HepG2 (cell line): ENCODE data around the gene CLPSL2. TPM values are rescaled to one million over a fixed set of nuclear protein-coding genes. Genes with fewer than 3 reads are reported as not detected.

Experiments used
- BCL6 ChIP-seq: IDR thresholded peaks from 2 replicates; pipeline ENCODE4 v1.6.1; 2016; ENCODE audit warnings: missing genetic modification reagents, missing compliant biosample characterization
- FOXO1 ChIP-seq: sonication (generic); formaldehyde crosslinking; IDR thresholded peaks from 2 replicates; pipeline ENCODE4 v1.4.0; 2020; ENCODE audit warnings: missing genetic modification reagents
- NRL ChIP-seq: sonication (generic); formaldehyde crosslinking; IDR thresholded peaks from 2 replicates; pipeline ENCODE4 v1.5.0; 2020; ENCODE audit warnings: missing genetic modification reagents, mild to moderate bottlenecking, moderate library complexity, borderline replicate concordance
- RBM39 ChIP-seq: fragments of 200-400 bp; formaldehyde crosslinking; IDR thresholded peaks from one replicate; pipeline ENCODE4 v1.6.1; 2018; ENCODE audit warnings: antibody characterized with exemption, mild to moderate bottlenecking, low read depth, low read length; ENCODE audit not compliant: poor library complexity, severe bottlenecking
- SRSF9 ChIP-seq: fragments of 200-400 bp; formaldehyde crosslinking; IDR thresholded peaks from 2 replicates; pipeline ENCODE4 v1.6.1; 2018; ENCODE audit warnings: borderline replicate concordance, mild to moderate bottlenecking, low read depth, low read length; ENCODE audit not compliant: insufficient read depth, poor library complexity, severe bottlenecking
- TGIF2 ChIP-seq: IDR thresholded peaks from 2 replicates; pipeline ENCODE4 v1.6.1; 2016; ENCODE audit warnings: control low read depth, missing compliant biosample characterization
- ZHX2 ChIP-seq, 2 experiments: sonication (generic) in 1 of 2; formaldehyde crosslinking in 1 of 2; IDR thresholded peaks; 2 replicates each; pipeline versions ENCODE4 v1.6.1 to v1.9.0; 2014 to 2022; ENCODE audit warnings: antibody characterized with exemption in 1 of 2, borderline replicate concordance in 1 of 2, inconsistent platforms in 1 of 2, low read depth in 1 of 2, missing genetic modification reagents in 1 of 2
- ZSCAN31 ChIP-seq: sonication (generic); formaldehyde crosslinking; IDR thresholded peaks from 2 replicates; pipeline ENCODE4 v1.5.0; 2020; ENCODE audit warnings: low read depth, mild to moderate bottlenecking, missing genetic modification reagents
- polyA plus RNA-seq, 8 experiments: library from polyadenylated mRNA; depleted of rRNA in 3 of 8; stranded (reverse) in 7 of 8; unstranded in 1 of 8; fragments of >200 nt; fragmentation: Illumina TruSeq in 4 of 8; extraction: Trizol in 4 of 8; gene quantifications; 2 replicates each; pipeline versions ENCODE4 v1.2.1 to v1.2.3, GENCODE V29; 2011 to 2016; ENCODE audit warnings: low read depth in 4 of 8, missing spikeins in 1 of 8, mixed read lengths in 1 of 8; ENCODE audit not compliant: insufficient read depth in 1 of 8
- total RNA-seq, 5 experiments: library from RNA; depleted of rRNA; stranded (reverse); fragments of >200 nt; fragmentation: Illumina TruSeq; extraction: Trizol; gene quantifications; 2 replicates each; pipeline ENCODE4 v1.2.3, GENCODE V29; 2016; ENCODE audit warnings: low read depth in 1 of 5
- TF ChIP-seq, protein P1 (sequence below): IDR thresholded peaks from 2 replicates; pipeline ENCODE4 v1.4.0; 2020; ENCODE audit warnings: mild to moderate bottlenecking, missing genetic modification reagents
- TF ChIP-seq, protein P2 (sequence below): sonication (generic); formaldehyde crosslinking; IDR thresholded peaks from 2 replicates; pipeline ENCODE4 v1.4.0; 2020; ENCODE audit warnings: missing genetic modification reagents, borderline replicate concordance

CLPSL2 gene
- total and polyA plus RNA-seq, 2 of the 13 experiments (the other 11 are each of a cell fraction or from before 2014, with no cell fraction given): not detected

DNA sequence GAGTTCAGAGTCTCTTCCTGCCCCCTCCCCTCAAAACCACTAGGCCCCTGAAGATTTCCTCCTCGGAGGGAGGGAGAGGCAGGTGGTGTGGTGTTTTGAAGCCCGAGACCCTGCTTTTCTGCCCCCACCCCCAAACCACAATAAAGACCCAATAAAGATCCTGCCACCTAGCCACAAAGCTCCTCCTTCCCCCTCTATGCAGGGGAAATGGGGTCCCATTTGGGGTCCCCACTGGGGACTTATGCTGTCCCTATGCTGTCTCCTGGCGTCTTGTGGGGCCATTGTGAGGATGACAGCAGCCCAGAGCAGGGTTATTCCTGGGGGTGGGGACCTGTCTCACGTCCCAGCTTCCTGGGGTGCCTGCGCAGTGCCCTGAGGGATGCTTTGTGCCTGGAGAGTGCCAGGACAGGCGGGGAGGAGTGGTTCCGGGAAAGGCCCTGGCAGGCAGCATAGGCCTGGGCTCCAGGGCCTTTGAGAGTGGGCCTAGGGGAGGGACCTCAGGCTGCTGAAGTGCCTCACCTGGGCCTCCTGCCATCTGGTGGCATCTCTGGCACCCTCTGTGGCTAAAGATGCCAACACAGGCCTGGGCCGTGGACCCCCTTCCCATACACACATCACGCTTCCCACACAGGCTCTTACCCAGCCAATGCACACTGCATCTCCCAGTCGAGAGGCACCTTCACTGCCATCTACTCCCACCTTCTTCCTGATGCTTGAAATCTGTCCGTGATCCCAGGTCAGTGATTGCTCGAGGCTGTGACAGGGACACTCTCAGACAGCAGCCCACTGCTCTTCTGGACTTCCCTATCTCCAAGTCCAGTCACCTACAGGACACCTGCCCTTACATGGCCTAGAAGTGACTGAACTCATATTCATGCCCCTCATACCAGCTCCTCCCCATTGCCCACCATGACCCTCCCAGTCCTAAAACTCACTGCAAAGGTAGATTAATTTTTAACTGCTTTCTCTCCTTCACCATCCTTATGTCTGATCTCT is 47.4 kb upstream of the CLPSL2 start (continued):
- TF ChIP-seq, protein P1, sequence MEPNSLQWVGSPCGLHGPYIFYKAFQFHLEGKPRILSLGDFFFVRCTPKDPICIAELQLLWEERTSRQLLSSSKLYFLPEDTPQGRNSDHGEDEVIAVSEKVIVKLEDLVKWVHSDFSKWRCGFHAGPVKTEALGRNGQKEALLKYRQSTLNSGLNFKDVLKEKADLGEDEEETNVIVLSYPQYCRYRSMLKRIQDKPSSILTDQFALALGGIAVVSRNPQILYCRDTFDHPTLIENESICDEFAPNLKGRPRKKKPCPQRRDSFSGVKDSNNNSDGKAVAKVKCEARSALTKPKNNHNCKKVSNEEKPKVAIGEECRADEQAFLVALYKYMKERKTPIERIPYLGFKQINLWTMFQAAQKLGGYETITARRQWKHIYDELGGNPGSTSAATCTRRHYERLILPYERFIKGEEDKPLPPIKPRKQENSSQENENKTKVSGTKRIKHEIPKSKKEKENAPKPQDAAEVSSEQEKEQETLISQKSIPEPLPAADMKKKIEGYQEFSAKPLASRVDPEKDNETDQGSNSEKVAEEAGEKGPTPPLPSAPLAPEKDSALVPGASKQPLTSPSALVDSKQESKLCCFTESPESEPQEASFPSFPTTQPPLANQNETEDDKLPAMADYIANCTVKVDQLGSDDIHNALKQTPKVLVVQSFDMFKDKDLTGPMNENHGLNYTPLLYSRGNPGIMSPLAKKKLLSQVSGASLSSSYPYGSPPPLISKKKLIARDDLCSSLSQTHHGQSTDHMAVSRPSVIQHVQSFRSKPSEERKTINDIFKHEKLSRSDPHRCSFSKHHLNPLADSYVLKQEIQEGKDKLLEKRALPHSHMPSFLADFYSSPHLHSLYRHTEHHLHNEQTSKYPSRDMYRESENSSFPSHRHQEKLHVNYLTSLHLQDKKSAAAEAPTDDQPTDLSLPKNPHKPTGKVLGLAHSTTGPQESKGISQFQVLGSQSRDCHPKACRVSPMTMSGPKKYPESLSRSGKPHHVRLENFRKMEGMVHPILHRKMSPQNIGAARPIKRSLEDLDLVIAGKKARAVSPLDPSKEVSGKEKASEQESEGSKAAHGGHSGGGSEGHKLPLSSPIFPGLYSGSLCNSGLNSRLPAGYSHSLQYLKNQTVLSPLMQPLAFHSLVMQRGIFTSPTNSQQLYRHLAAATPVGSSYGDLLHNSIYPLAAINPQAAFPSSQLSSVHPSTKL (CRISPR knock-in tag): 0 out of 2 replicates have a peak, but pooled peaks have one; percentile 13
- TF ChIP-seq, protein P2, sequence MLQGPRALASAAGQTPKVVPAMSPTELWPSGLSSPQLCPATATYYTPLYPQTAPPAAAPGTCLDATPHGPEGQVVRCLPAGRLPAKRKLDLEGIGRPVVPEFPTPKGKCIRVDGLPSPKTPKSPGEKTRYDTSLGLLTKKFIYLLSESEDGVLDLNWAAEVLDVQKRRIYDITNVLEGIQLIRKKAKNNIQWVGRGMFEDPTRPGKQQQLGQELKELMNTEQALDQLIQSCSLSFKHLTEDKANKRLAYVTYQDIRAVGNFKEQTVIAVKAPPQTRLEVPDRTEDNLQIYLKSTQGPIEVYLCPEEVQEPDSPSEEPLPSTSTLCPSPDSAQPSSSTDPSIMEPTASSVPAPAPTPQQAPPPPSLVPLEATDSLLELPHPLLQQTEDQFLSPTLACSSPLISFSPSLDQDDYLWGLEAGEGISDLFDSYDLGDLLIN (CRISPR knock-in tag): no peak
- no peak for TF ChIP-seq FOXO1 (CRISPR knock-in tag)
- TF ChIP-seq ZHX2 (IDR thresholded peaks at IDR 0.05; ENCODE audit: low read depth): no peak
- TF ChIP-seq ZHX2 (CRISPR knock-in tag; IDR thresholded peaks at IDR 0.05; ENCODE audit: borderline replicate concordance): no peak
- TF ChIP-seq BCL6 (CRISPR knock-in tag): no peak
- TF ChIP-seq TGIF2 (CRISPR knock-in tag): peak; percentile 55; the same call in 1 of the 2 replicates
- no peak for TF ChIP-seq SRSF9
- TF ChIP-seq RBM39: peak; percentile 31
- peak; percentile 58; the same call in 1 of the 2 replicates for TF ChIP-seq NRL
- TF ChIP-seq ZSCAN31 (CRISPR knock-in tag): no peak
